ENCODE data around the gene LCE3B.
"Not testable (repeated sequence)": the region's sequence is repeated elsewhere in the genome, so short reads cannot be mapped to it uniquely, and the experiment has no call there.

Gene LCE3B

GRCh38 chr1:152613511-152613910, at the start of gene LCE3B:
TSS of gene LCE3B (plus strand) at chr1:152613811. CDS start at chr1:152613811, 0 bp downstream.
- DNase-seq, result no peak

- no peak for DNase-seq
Measured at GRCh38 chr1:152565115-152565514, 48.5 kb upstream of the LCE3B start.

GRCh38 chr1:152565535-152566215, 47.9 kb upstream of the LCE3B start:
- DNase-seq, result no peak

- DNase-seq, result no peak
Measured at GRCh38 chr1:152566681-152567080, 46.9 kb upstream of the LCE3B start, which contains the start of gene LCE3E. TSS of gene LCE3E (minus strand) at chr1:152566780. CDS start at chr1:152566208, 572 bp downstream.

- no peak for DNase-seq
Measured at GRCh38 chr1:152577168-152577567, 36.4 kb upstream of the LCE3B start.

- DNase-seq, result not testable (repeated sequence)
Measured at GRCh38 chr1:152579526-152579925, 34.1 kb upstream of the LCE3B start.

- DNase-seq, result no peak
Measured at GRCh38 chr1:152580433-152580832, 33.2 kb upstream of the LCE3B start, which contains the start of gene LCE3D. TSS of gene LCE3D (minus strand) at chr1:152580516. CDS start at chr1:152579936, 580 bp downstream.

GRCh38 chr1:152582647-152583046, 31.0 kb upstream of the LCE3B start:
- DNase-seq, result no peak

GRCh38 chr1:152585586-152585985, 28.0 kb upstream of the LCE3B start:
- DNase-seq, result no peak

- no peak for DNase-seq
Measured at GRCh38 chr1:152596986-152597385, 16.6 kb upstream of the LCE3B start.

GRCh38 chr1:152599934-152600333, 13.7 kb upstream of the LCE3B start, which contains the start of gene LCE3C:
TSS of gene LCE3C (plus strand) at chr1:152600234. CDS start at chr1:152600732, 498 bp downstream.
- DNase-seq, result no peak

- DNase-seq, result no peak
Measured at GRCh38 chr1:152621993-152622392, 8.4 kb downstream of the LCE3B start.

GRCh38 chr1:152622803-152623202, 9.2 kb downstream of the LCE3B start, which contains the start of gene LCE3A:
TSS of gene LCE3A (minus strand) at chr1:152623103. CDS start at chr1:152623103, 0 bp downstream.
- no peak for DNase-seq

GRCh38 chr1:152623203-152623844, 9.7 kb downstream of the LCE3B start:
- DNase-seq, result no peak

GRCh38 chr1:152626744-152627143, 13.1 kb downstream of the LCE3B start:
- DNase-seq, result no peak

GRCh38 chr1:152630596-152630995, 17.0 kb downstream of the LCE3B start:
- DNase-seq, result no peak

GRCh38 chr1:152640351-152640750, 26.7 kb downstream of the LCE3B start:
- no peak for DNase-seq

GRCh38 chr1:152643945-152644344, 30.3 kb downstream of the LCE3B start:
- DNase-seq, result no peak

- no peak for DNase-seq
Measured at GRCh38 chr1:152645146-152645545, 31.5 kb downstream of the LCE3B start.

GRCh38 chr1:152646656-152647055, 33.0 kb downstream of the LCE3B start:
- DNase-seq, result no peak

- DNase-seq, result peak; percentile 44
Measured at GRCh38 chr1:152654110-152654509, 40.5 kb downstream of the LCE3B start.

- no peak for DNase-seq
Measured at GRCh38 chr1:152656459-152656858, 42.8 kb downstream of the LCE3B start.

GRCh38 chr1:152657677-152658076, 44.1 kb downstream of the LCE3B start:
- no peak for DNase-seq

- DNase-seq, result no peak
Measured at GRCh38 chr1:152658649-152659048, 45.0 kb downstream of the LCE3B start.

Measured in CD4-positive, alpha-beta T cell treated with Interleukin-21 for 1 hour (primary cell).